Muscle of arm (tissue), 12 donors: ENCODE data around the gene SNIP1. TPM values are rescaled to one million over a fixed set of nuclear protein-coding genes. Genes with fewer than 3 reads are reported as not detected.

ENCODE experiments used
- polyA plus RNA-seq, 12 donors: library from polyadenylated mRNA; unstranded; fragments of 120-200 nt; gene quantifications; one replicate each; pipeline ENCODE4 v1.2.1, GENCODE V29; 2013; ENCODE audit not compliant: insufficient read length in 12 of 12

SNIP1 gene
- polyA plus RNA-seq, 12 donors, result 7.2 to 20.8 (median 9.9) TPM; not detected in 1

Other genes starting within 250 kb of the SNIP1 start
- 1 to 10 TPM in 6 of 12 donors, under 1 TPM in 4, not detected in 2; 0.72 to 4.8 (median 1.0) TPM for gene ZC3H12A, start 79.7 kb downstream of the SNIP1 start, polyA plus RNA-seq
- 10 to 100 TPM in 11 of 12 donors, not detected in 1; 37.1 to 65.6 (median 48.4) TPM for gene MEAF6, start 39.5 kb downstream of the SNIP1 start, polyA plus RNA-seq
- gene DNALI1, start 2.6 kb upstream of the SNIP1 start, polyA plus RNA-seq, result 10 to 100 TPM in 9 of 12 donors, 1 to 10 TPM in 2, not detected in 1; 6.1 to 21.2 (median 12.3) TPM
- gene GNL2, start 41.6 kb upstream of the SNIP1 start, polyA plus RNA-seq, result 100 to 1,000 TPM in 1 of 12 donors, 10 to 100 TPM in 10, not detected in 1; 45.6 to 104 (median 55.1) TPM
- 1 to 10 TPM in 2 of 12 donors, under 1 TPM in 1, not detected in 9; 0.70 to 8.2 (median 4.5) TPM for gene RSPO1, start 80.6 kb upstream of the SNIP1 start, polyA plus RNA-seq
- gene CDCA8, start 138.2 kb upstream of the SNIP1 start, polyA plus RNA-seq, result 10 to 100 TPM in 5 of 12 donors, 1 to 10 TPM in 6, not detected in 1; 5.7 to 13.7 (median 8.9) TPM
- under 1 TPM in 6 of 12 donors, not detected in 6; 0.04 to 0.24 (median 0.11) TPM for gene EPHA10, start 210.8 kb upstream of the SNIP1 start, polyA plus RNA-seq
- gene MANEAL, start 239.6 kb upstream of the SNIP1 start, polyA plus RNA-seq, result 1 to 10 TPM in 10 of 12 donors, not detected in 2; 2.1 to 6.1 (median 3.0) TPM